Keratinocyte (primary cell): ENCODE results near the gene ZSCAN21. TPM values are rescaled to one million over a fixed set of nuclear protein-coding genes. Genes with fewer than 3 reads are reported as not detected.
A peak's percentile ranks its signal among the peaks of the same experiment; 100 is the strongest.

Source experiments
- DNase-seq: peaks from one replicate; pipeline ENCODE4 v3.0.0-alpha.2; 2011; ENCODE audit warnings: low read depth, missing footprints, low spot score
- FAIRE-seq: peaks from 2 replicates; lab custom pipeline; 2011; peaks lifted over from hg19 to GRCh38; lab: Jason Lieb, UNC
- H2AFZ ChIP-seq: 2 replicates; pipeline ENCODE4 v1.6.0; 2012; ENCODE audit warnings: low read length, control low read depth, inconsistent platforms; ENCODE audit not compliant: control insufficient read depth
- H3K27ac ChIP-seq: 2 replicates; pipeline ENCODE4 v1.5.1; 2011; ENCODE audit warnings: low read length; ENCODE audit not compliant: control insufficient read depth, insufficient read depth
- H3K27me3 ChIP-seq: 3 replicates; pipeline ENCODE4 v1.6.0; 2011; ENCODE audit warnings: low read length; ENCODE audit not compliant: control insufficient read depth, insufficient read depth; ENCODE audit errors: extremely low read depth
- H3K36me3 ChIP-seq, 2 experiments: 2 replicates in 1 of 2; 3 replicates in 1 of 2; pipeline ENCODE4 v1.5.1; 2011; ENCODE audit warnings: low read length in 2 of 2, mild to moderate bottlenecking in 1 of 2; ENCODE audit not compliant: control insufficient read depth in 2 of 2, insufficient read depth in 2 of 2; ENCODE audit errors: extremely low read depth in 1 of 2
- H3K4me1 ChIP-seq: 3 replicates; pipeline ENCODE4 v1.5.1; 2011; ENCODE audit warnings: low read length; ENCODE audit not compliant: control insufficient read depth, insufficient read depth; ENCODE audit errors: extremely low read depth
- H3K4me2 ChIP-seq: 3 replicates; pipeline ENCODE4 v1.6.0; 2011; ENCODE audit warnings: low read depth, low read length; ENCODE audit not compliant: control insufficient read depth, insufficient read depth; ENCODE audit errors: extremely low read depth
- H3K4me3 ChIP-seq, 3 experiments: fragments of 200-600 bp in 1 of 3; sonication (generic) in 1 of 3; 2 replicates in 2 of 3; 3 replicates in 1 of 3; pipeline ENCODE4 v1.5.1; 2011 to 2016; ENCODE audit warnings: low read length in 3 of 3, mild to moderate bottlenecking in 3 of 3, control low read depth in 2 of 3, inconsistent platforms in 1 of 3, low read depth in 1 of 3, mixed read lengths in 1 of 3, mixed run types in 1 of 3, moderate library complexity in 1 of 3; ENCODE audit not compliant: control insufficient read depth in 2 of 3, insufficient read depth in 2 of 3; ENCODE audit errors: extremely low read depth in 1 of 3
- H3K79me2 ChIP-seq: 2 replicates; pipeline ENCODE4 v1.6.0; 2012; ENCODE audit warnings: low read length; ENCODE audit not compliant: control insufficient read depth, insufficient read depth
- H3K9ac ChIP-seq: 3 replicates; pipeline ENCODE4 v1.6.0; 2011; ENCODE audit warnings: low read length; ENCODE audit not compliant: control insufficient read depth, insufficient read depth; ENCODE audit errors: extremely low read depth
- H3K9me1 ChIP-seq: 3 replicates; pipeline ENCODE4 v1.6.0; 2011; ENCODE audit warnings: low read length; ENCODE audit not compliant: control insufficient read depth, insufficient read depth; ENCODE audit errors: extremely low read depth
- H3K9me3 ChIP-seq: 2 replicates; pipeline ENCODE4 v1.5.1; 2012; ENCODE audit warnings: low read depth, low read length; ENCODE audit not compliant: control insufficient read depth
- H4K20me1 ChIP-seq: 3 replicates; pipeline ENCODE4 v1.6.0; 2011; ENCODE audit warnings: low read length; ENCODE audit not compliant: control insufficient read depth, insufficient read depth; ENCODE audit errors: extremely low read depth
- EZH2 ChIP-seq: IDR thresholded peaks from one replicate; pipeline ENCODE4 v1.6.1; 2012; ENCODE audit warnings: inconsistent platforms, mild to moderate bottlenecking, low read length, moderate library complexity
- dilution Hi-C: fragments of 300-500 bp; cut with MboI; formaldehyde crosslinking; loops from one replicate; pipeline ENCODE4 v1.7.0; 2020; ENCODE audit warnings: low sequenced_read_pairs; ENCODE audit not compliant: extremely low pct_ligation_motif_present
- polyA plus RNA-seq, 5 experiments: library from polyadenylated mRNA; depleted of rRNA in 3 of 5; stranded (reverse) in 3 of 5; stranded (forward) in 1 of 5; unstranded in 1 of 5; fragments of >200 nt; gene quantifications; 1 replicate in 1 of 5; 2 replicates in 3 of 5; 3 replicates in 1 of 5; pipeline versions ENCODE4 v1.2.1 to v1.2.3, GENCODE V29; 2011 to 2012; ENCODE audit warnings: missing spikeins in 2 of 5, low read depth in 1 of 5, low replicate concordance in 1 of 5
- TF ChIP-seq, protein P1 (sequence below), 3 experiments: IDR thresholded peaks in 1 of 3; conservative IDR thresholded peaks in 1 of 3; optimal IDR thresholded peaks in 1 of 3; 2 replicates in 2 of 3; 3 replicates in 1 of 3; pipeline versions ENCODE3 to v1.5.1; 2011; ENCODE audit warnings: low read length in 3 of 3, mild to moderate bottlenecking in 3 of 3, moderate library complexity in 2 of 3, control low read depth in 1 of 3, inconsistent platforms in 1 of 3; ENCODE audit not compliant: insufficient read depth in 2 of 3; ENCODE audit errors: extremely low read depth in 1 of 3

Gene ZSCAN21
- polyA plus RNA-seq, 1 donor (not counting 4 experiments of a cell fraction or from before 2014, with no cell fraction given): 12.6 TPM

DNA sequence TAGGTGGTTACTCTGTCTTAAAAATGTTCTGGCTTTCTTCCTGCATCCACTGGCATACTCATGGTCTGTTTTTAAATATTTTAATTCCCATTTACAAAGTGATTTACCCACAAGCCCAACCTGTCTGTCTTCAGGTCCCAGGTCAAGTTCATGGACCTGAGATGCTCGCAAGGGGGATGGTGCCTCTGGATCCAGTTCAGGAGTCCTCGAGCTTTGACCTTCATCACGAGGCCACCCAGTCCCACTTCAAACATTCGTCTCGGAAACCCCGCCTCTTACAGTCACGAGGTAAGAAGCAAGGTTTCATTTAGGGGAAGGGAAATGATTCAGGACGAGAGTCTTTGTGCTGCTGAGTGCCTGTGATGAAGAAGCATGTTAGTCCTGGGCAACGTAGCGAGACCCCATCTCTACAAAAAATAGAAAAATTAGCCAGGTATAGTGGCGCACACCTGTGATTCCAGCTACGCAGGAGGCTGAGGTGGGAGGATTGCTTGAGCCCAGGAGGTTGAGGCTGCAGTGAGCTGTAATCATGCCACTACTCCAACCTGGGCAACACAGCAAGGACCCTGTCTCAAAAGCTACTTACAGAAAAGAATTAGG is 25.5 kb upstream of the ZSCAN21 start:
- Histone ChIP-seq H3K9ac (no peak overlapping the region), H3K9me1 (no peaks in the 10 kb centered on the region), H3K9me3 (no peaks in the 10 kb centered on the region), H3K4me3 (no peak overlapping the region), H3K36me3 (peaks cover 16 to 20% of the 10 kb centered on the region in 2 experiments), H3K27me3 (no peaks in the 10 kb centered on the region), H2AFZ (no peak overlapping the region), H4K20me1 (no peaks in the 10 kb centered on the region), H3K79me2 (peaks cover 39% of the 10 kb centered on the region), H3K27ac (peak overlapping the region; percentile 16), H3K4me2 (no peak overlapping the region), H3K4me1 (peaks cover 41% of the 10 kb centered on the region)
- TF ChIP-seq, protein P1, sequence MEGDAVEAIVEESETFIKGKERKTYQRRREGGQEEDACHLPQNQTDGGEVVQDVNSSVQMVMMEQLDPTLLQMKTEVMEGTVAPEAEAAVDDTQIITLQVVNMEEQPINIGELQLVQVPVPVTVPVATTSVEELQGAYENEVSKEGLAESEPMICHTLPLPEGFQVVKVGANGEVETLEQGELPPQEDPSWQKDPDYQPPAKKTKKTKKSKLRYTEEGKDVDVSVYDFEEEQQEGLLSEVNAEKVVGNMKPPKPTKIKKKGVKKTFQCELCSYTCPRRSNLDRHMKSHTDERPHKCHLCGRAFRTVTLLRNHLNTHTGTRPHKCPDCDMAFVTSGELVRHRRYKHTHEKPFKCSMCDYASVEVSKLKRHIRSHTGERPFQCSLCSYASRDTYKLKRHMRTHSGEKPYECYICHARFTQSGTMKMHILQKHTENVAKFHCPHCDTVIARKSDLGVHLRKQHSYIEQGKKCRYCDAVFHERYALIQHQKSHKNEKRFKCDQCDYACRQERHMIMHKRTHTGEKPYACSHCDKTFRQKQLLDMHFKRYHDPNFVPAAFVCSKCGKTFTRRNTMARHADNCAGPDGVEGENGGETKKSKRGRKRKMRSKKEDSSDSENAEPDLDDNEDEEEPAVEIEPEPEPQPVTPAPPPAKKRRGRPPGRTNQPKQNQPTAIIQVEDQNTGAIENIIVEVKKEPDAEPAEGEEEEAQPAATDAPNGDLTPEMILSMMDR (optimal IDR thresholded peaks at IDR 0.05 in 1 of 3, IDR thresholded peaks at IDR 0.05 in 1 of 3, conservative IDR thresholded peaks at IDR 0.05 in 1 of 3; ENCODE audit: extremely low read depth in 1 of 3, insufficient read depth in 2 of 3, low read length in 3 of 3): no peak
- TF ChIP-seq EZH2: no peak
- FAIRE-seq (no peak), DNase-seq (no peak)
- dilution Hi-C loops: no loop called here

DNA sequence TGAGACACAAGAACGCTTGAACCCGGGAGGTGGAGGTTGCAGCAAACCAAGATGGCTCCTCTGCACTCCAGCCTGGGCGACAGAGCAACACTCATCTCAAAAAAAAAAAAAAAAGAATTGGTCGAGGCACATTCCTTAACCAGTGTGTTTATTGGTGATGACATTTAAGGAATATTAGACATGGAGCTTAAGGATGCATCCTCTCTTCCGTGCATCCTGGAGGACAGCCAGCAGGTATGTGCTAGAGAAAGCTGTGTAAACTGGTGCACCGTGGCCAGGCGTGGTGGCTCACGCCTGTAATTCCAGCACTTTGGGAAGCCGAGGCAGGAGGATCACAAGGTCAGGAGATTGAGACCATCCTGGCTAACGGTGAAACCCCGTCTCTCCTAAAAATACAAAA is 22.4 kb upstream of the ZSCAN21 start:
- dilution Hi-C loops: no loop called here
- Histone ChIP-seq H3K79me2 (peaks cover 16% of the 10 kb centered on the region), H3K36me3 (peaks cover 33 to 37% of the 10 kb centered on the region in 2 experiments), H3K4me2 (peak overlapping the region; percentile 52), H3K4me1 (peaks cover 52% of the 10 kb centered on the region), H2AFZ (no peak overlapping the region), H4K20me1 (no peaks in the 10 kb centered on the region), H3K9ac (no peak overlapping the region), H3K27ac (peak overlapping the region; percentile 34), H3K9me1 (no peaks in the 10 kb centered on the region), H3K27me3 (no peaks in the 10 kb centered on the region), H3K4me3 (no peak overlapping the region), H3K9me3 (no peaks in the 10 kb centered on the region)
- FAIRE-seq (no peak), DNase-seq (no peak)
- TF ChIP-seq, protein P1 (optimal IDR thresholded peaks at IDR 0.05 in 1 of 3, IDR thresholded peaks at IDR 0.05 in 1 of 3, conservative IDR thresholded peaks at IDR 0.05 in 1 of 3; ENCODE audit: extremely low read depth in 1 of 3, insufficient read depth in 2 of 3, low read length in 3 of 3): no peak
- no peak for TF ChIP-seq EZH2
